Measurements from ENCODE around the gene TMEM270.

DNA sequence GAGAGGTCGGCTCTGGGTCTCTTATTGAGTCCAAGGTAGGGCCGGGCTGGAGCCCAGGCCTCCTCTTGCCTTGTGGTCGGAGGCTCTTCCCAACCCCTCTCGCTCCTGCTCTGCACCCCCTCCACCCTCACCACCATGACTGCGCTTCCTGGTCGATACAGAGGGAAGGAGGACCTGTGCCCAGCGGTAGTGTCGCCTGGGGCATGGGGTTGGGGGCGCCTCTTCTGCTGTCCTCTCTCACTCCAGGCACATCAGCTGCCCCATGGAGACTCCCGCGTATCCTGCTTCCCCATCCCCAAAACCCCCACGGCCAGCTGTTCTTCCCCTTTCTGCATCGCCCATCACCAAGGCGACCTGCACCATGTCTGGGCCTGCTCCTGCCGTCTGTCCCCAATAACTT is 44.4 kb downstream of the TMEM270 start:
- TF ChIP-seq, protein P1, sequence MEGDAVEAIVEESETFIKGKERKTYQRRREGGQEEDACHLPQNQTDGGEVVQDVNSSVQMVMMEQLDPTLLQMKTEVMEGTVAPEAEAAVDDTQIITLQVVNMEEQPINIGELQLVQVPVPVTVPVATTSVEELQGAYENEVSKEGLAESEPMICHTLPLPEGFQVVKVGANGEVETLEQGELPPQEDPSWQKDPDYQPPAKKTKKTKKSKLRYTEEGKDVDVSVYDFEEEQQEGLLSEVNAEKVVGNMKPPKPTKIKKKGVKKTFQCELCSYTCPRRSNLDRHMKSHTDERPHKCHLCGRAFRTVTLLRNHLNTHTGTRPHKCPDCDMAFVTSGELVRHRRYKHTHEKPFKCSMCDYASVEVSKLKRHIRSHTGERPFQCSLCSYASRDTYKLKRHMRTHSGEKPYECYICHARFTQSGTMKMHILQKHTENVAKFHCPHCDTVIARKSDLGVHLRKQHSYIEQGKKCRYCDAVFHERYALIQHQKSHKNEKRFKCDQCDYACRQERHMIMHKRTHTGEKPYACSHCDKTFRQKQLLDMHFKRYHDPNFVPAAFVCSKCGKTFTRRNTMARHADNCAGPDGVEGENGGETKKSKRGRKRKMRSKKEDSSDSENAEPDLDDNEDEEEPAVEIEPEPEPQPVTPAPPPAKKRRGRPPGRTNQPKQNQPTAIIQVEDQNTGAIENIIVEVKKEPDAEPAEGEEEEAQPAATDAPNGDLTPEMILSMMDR (IDR thresholded peaks at IDR 0.05 in 2 of 3, conservative IDR thresholded peaks at IDR 0.05 in 1 of 3; ENCODE audit: borderline replicate concordance in 1 of 3, insufficient read depth in 1 of 3, low read depth in 2 of 3, low read length in 2 of 3), result no peak
- no peak for TF ChIP-seq ZNF274 (IDR thresholded peaks at IDR 0.05; ENCODE audit: low read depth, low read length)
- TF ChIP-seq, protein P2, sequence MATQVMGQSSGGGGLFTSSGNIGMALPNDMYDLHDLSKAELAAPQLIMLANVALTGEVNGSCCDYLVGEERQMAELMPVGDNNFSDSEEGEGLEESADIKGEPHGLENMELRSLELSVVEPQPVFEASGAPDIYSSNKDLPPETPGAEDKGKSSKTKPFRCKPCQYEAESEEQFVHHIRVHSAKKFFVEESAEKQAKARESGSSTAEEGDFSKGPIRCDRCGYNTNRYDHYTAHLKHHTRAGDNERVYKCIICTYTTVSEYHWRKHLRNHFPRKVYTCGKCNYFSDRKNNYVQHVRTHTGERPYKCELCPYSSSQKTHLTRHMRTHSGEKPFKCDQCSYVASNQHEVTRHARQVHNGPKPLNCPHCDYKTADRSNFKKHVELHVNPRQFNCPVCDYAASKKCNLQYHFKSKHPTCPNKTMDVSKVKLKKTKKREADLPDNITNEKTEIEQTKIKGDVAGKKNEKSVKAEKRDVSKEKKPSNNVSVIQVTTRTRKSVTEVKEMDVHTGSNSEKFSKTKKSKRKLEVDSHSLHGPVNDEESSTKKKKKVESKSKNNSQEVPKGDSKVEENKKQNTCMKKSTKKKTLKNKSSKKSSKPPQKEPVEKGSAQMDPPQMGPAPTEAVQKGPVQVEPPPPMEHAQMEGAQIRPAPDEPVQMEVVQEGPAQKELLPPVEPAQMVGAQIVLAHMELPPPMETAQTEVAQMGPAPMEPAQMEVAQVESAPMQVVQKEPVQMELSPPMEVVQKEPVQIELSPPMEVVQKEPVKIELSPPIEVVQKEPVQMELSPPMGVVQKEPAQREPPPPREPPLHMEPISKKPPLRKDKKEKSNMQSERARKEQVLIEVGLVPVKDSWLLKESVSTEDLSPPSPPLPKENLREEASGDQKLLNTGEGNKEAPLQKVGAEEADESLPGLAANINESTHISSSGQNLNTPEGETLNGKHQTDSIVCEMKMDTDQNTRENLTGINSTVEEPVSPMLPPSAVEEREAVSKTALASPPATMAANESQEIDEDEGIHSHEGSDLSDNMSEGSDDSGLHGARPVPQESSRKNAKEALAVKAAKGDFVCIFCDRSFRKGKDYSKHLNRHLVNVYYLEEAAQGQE (IDR thresholded peaks at IDR 0.05; ENCODE audit: low read depth), result no peak
- no peak for TF ChIP-seq POLR2A (IDR thresholded peaks at IDR 0.05; ENCODE audit: borderline replicate concordance, extremely low read depth, insufficient read depth, insufficient read length)
- TF ChIP-seq EZH2phosphoT487 (IDR thresholded peaks at IDR 0.05; ENCODE audit: borderline replicate concordance), result no peak
- no peak for TF ChIP-seq EZH2 (IDR thresholded peaks at IDR 0.05)
- TF ChIP-seq, protein P3, sequence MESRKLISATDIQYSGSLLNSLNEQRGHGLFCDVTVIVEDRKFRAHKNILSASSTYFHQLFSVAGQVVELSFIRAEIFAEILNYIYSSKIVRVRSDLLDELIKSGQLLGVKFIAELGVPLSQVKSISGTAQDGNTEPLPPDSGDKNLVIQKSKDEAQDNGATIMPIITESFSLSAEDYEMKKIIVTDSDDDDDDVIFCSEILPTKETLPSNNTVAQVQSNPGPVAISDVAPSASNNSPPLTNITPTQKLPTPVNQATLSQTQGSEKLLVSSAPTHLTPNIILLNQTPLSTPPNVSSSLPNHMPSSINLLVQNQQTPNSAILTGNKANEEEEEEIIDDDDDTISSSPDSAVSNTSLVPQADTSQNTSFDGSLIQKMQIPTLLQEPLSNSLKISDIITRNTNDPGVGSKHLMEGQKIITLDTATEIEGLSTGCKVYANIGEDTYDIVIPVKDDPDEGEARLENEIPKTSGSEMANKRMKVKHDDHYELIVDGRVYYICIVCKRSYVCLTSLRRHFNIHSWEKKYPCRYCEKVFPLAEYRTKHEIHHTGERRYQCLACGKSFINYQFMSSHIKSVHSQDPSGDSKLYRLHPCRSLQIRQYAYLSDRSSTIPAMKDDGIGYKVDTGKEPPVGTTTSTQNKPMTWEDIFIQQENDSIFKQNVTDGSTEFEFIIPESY (IDR thresholded peaks at IDR 0.05; ENCODE audit: extremely low read depth, insufficient replicate concordance, low read length), result no peak

Data from HCT116 (cell line).